MCF 10A (cell line): ENCODE data around the gene HS3ST6. TPM values are rescaled to one million over a fixed set of nuclear protein-coding genes. Genes with fewer than 3 reads are reported as not detected.

Experiments used
- BruUV-seq: library from RNA; stranded (reverse); fragments of 400-500 nt; replicated peaks from 2 replicates; lab custom pipeline; 2021; lab: Mats Ljungman, UMichigan
- CTCF ChIA-PET: fragments of 300-600 bp; sonication (Branson Sonifier 250); formaldehyde crosslinking; extraction: SDS; loops from one replicate; lab custom pipeline; 2021; ENCODE audit warnings: antibody characterized with exemption, inconsistent platforms; lab: Yijun Ruan, JAX
- POLR2A ChIA-PET: fragments of 300-600, 350-650 bp; sonication (Branson Sonifier 250); formaldehyde crosslinking; extraction: SDS; loops from one replicate; lab custom pipeline; 2020; ENCODE audit warnings: antibody characterized with exemption, inconsistent platforms; lab: Yijun Ruan, JAX
- DNase-seq: peaks from one replicate; pipeline ENCODE4 v3.0.0-alpha.2; 2018; ENCODE audit not compliant: unreplicated experiment
- H3K27ac Mint-ChIP-seq: one replicate; pipeline ENCODE4 v1.8.0; 2022; ENCODE audit warnings: mild to moderate bottlenecking, low read depth, mixed read lengths; ENCODE audit not compliant: unreplicated experiment
- H3K27me3 Mint-ChIP-seq: one replicate; pipeline ENCODE4 v1.8.0; 2022; ENCODE audit warnings: mixed read lengths; ENCODE audit not compliant: insufficient read depth, unreplicated experiment
- H3K36me3 Mint-ChIP-seq: one replicate; pipeline ENCODE4 v1.8.0; 2022; ENCODE audit warnings: mild to moderate bottlenecking, moderate library complexity, mixed read lengths; ENCODE audit not compliant: insufficient read depth, unreplicated experiment
- H3K4me1 Mint-ChIP-seq: one replicate; pipeline ENCODE4 v1.8.0; 2022; ENCODE audit warnings: mixed read lengths; ENCODE audit not compliant: insufficient read depth, unreplicated experiment
- H3K4me3 Mint-ChIP-seq: one replicate; pipeline ENCODE4 v1.8.0; 2022; ENCODE audit warnings: mild to moderate bottlenecking, moderate library complexity, mixed read lengths; ENCODE audit not compliant: unreplicated experiment
- H3K9me3 Mint-ChIP-seq: one replicate; pipeline ENCODE4 v1.8.0; 2022; ENCODE audit warnings: mixed read lengths; ENCODE audit not compliant: unreplicated experiment
- intact Hi-C: fragments of 100-400 bp; cut with micrococcal nuclease; formaldehyde crosslinking; loops from 2 replicates; pipeline ENCODE4 v1.14.1; 2022
- total RNA-seq: library from RNA; stranded (reverse); gene quantifications from 2 replicates; pipeline ENCODE4 v1.2.3, GENCODE V29; 2022
- TF ChIP-seq, protein P1 (sequence below): fragments of 200-600 bp; IDR thresholded peaks from one replicate; pipeline ENCODE4 v1.8.0; 2022; ENCODE audit warnings: antibody characterized with exemption, mild to moderate bottlenecking; ENCODE audit not compliant: unreplicated experiment

The HS3ST6 gene
- total RNA-seq, 1 experiment from 2014 or later: not detected

DNA sequence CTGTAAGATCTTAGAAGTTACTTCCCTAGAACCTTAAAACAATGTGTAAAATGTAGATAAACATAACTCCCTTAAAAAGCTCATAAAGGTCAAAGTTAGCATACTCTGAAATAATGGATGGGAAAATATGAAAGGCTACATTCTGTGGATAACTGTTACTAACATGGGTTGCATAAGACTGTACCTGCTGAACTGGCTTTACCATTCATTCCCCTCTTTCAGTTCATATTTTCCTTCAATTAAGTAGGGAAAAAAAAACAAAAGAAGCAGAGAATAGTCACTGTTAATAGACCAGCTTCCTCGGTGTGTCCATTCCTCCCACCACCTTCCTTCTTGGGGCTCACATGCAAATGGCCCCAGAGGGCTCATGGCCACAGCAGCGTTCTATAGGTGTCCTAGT lies 38.7 kb downstream of the HS3ST6 start:
- intact Hi-C loops: no loop called here
- no peak for DNase-seq
- no peaks in the 10 kb centered on the region for H3K36me3 Mint-ChIP-seq
- no peaks in the 10 kb centered on the region for H3K9me3 Mint-ChIP-seq
- TF ChIP-seq, protein P1, sequence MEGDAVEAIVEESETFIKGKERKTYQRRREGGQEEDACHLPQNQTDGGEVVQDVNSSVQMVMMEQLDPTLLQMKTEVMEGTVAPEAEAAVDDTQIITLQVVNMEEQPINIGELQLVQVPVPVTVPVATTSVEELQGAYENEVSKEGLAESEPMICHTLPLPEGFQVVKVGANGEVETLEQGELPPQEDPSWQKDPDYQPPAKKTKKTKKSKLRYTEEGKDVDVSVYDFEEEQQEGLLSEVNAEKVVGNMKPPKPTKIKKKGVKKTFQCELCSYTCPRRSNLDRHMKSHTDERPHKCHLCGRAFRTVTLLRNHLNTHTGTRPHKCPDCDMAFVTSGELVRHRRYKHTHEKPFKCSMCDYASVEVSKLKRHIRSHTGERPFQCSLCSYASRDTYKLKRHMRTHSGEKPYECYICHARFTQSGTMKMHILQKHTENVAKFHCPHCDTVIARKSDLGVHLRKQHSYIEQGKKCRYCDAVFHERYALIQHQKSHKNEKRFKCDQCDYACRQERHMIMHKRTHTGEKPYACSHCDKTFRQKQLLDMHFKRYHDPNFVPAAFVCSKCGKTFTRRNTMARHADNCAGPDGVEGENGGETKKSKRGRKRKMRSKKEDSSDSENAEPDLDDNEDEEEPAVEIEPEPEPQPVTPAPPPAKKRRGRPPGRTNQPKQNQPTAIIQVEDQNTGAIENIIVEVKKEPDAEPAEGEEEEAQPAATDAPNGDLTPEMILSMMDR: no peak
- BruUV-seq: no TSS peak
- no peak overlapping the region for H3K4me3 Mint-ChIP-seq
- no peaks in the 10 kb centered on the region for H3K4me1 Mint-ChIP-seq
- POLR2A ChIA-PET: interaction anchor here (1.0 kb wide), 1 partner anchor 37 kb away, joined by 3 read pairs; no protein-coding TSS in a partner anchor
- CTCF ChIA-PET: interaction anchor here (0.6 to 1.0 kb wide), 5 partner anchors 10 to 244 kb away, joined by 3 to 4 read pairs (median 3); no protein-coding TSS in a partner anchor
- no peaks in the 10 kb centered on the region for H3K27me3 Mint-ChIP-seq
- H3K27ac Mint-ChIP-seq: no peak overlapping the region

DNA sequence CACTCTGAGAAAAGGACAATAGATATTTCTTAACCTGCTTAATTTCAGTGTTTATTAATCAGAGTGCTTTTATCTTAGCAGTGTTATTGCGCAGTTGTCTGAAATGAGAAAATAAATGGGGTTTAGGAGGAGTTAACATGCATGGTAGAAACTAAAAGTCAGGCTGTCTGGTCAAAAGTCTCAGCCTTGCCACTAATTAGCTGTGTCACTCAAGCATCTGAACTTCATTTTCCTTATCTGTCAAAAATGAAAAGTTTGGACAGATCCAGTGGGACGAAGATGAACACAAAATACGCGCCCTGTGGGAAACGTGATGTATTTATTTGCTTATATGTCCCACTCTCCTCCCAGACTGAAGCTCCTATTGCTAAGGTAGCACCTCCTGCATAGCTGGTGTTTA lies 40.0 kb downstream of the HS3ST6 start:
- DNase-seq: no peak
- no TSS peak for BruUV-seq

DNA sequence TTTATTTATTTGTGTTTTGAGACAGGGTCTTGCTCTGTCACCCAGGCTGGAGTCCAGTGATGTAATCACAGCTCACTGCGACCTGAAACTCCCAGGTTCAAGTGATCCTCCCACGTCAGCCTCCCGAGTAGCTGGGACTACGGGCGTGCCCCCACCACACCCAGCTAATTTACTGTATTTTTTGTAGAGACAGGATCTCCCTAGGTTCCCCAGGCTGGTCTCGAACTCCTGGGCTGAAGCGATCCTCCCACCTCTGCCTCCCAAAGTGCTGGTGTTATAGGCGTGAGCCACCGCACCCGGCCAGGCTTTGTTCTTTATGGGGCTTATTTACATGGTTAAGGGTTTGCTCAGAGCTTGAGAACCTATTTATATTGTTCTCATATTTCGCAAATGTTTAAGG lies 40.4 kb downstream of the HS3ST6 start:
- BruUV-seq: no TSS peak
- Mint-ChIP-seq H3K36me3 (no peaks in the 10 kb centered on the region), H3K4me3 (no peak overlapping the region), H3K27me3 (no peaks in the 10 kb centered on the region), H3K9me3 (no peaks in the 10 kb centered on the region), H3K4me1 (no peaks in the 10 kb centered on the region), H3K27ac (no peak overlapping the region)
- intact Hi-C loops: no loop called here
- POLR2A ChIA-PET: interaction anchor here (0.6 kb wide), 1 partner anchor 87 kb away, joined by 3 read pairs; no protein-coding TSS in a partner anchor
- CTCF ChIA-PET: interaction anchor here (1.0 to 1.5 kb wide), 2 partner anchors 15 to 49 kb away, joined by 3 read pairs; no protein-coding TSS in a partner anchor
- DNase-seq: no peak
- TF ChIP-seq, protein P1: no peak

More for the DNA sequence above, 40.0 kb downstream of the HS3ST6 start:
- no peaks in the 10 kb centered on the region for H3K27me3 Mint-ChIP-seq
- intact Hi-C loops: no loop called here
- H3K27ac Mint-ChIP-seq: no peak overlapping the region
- ChIA-PET CTCF (interaction anchor here (0.8 to 1.0 kb wide), 2 partner anchors 15 to 49 kb away, joined by 3 read pairs; no protein-coding TSS in a partner anchor), POLR2A (interaction anchor here (0.6 to 0.8 kb wide), 2 partner anchors 22 to 87 kb away, joined by 3 read pairs; no protein-coding TSS in a partner anchor)
- no peaks in the 10 kb centered on the region for H3K36me3 Mint-ChIP-seq
- TF ChIP-seq, protein P1: no peak
- no peaks in the 10 kb centered on the region for H3K9me3 Mint-ChIP-seq
- H3K4me3 Mint-ChIP-seq: no peak overlapping the region
- no peaks in the 10 kb centered on the region for H3K4me1 Mint-ChIP-seq

DNA sequence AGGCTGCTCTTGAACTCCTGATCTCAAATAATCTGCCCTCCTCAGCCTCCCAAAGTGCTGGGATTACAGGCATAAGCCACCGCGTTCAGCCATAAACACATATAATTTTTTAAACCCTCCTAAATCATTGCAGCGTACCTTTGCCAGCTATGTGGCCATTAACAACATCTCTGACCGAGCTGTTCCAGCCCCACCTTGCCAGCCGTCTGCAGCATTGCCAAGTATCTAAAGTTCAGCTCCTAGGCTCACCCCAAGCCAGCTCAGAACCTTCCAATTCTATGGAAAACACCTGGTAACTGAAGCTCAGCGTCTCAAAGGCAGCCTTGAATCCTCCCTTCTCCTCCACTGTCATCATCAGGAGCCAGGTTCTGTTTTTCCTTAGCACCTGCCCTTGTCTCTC lies 41.1 kb downstream of the HS3ST6 start:
- Mint-ChIP-seq H3K4me1 (no peaks in the 10 kb centered on the region), H3K27ac (no peak overlapping the region), H3K36me3 (no peaks in the 10 kb centered on the region), H3K9me3 (no peaks in the 10 kb centered on the region), H3K27me3 (no peaks in the 10 kb centered on the region), H3K4me3 (no peak overlapping the region)
- TF ChIP-seq, protein P1: no peak
- intact Hi-C loops: no loop called here
- no peak for DNase-seq
- no TSS peak for BruUV-seq
- ChIA-PET POLR2A (no interaction called here), CTCF (interaction anchor here (0.6 to 1.5 kb wide), 2 partner anchors 14 to 22 kb away, joined by 3 read pairs; no protein-coding TSS in a partner anchor)
